GM12891 (cell line): Measurements from ENCODE around the gene HOXA9.

Experiments used
- POLR2AphosphoS5 ChIP-seq: IDR thresholded peaks from 2 replicates; pipeline ENCODE4 v1.6.1; 2011; ENCODE audit warnings: low read depth, low read length, control low read depth
- TAF1 ChIP-seq: IDR thresholded peaks from 2 replicates; pipeline ENCODE4 v1.6.1; 2011; ENCODE audit warnings: low read depth, low read length, control low read depth

DNA sequence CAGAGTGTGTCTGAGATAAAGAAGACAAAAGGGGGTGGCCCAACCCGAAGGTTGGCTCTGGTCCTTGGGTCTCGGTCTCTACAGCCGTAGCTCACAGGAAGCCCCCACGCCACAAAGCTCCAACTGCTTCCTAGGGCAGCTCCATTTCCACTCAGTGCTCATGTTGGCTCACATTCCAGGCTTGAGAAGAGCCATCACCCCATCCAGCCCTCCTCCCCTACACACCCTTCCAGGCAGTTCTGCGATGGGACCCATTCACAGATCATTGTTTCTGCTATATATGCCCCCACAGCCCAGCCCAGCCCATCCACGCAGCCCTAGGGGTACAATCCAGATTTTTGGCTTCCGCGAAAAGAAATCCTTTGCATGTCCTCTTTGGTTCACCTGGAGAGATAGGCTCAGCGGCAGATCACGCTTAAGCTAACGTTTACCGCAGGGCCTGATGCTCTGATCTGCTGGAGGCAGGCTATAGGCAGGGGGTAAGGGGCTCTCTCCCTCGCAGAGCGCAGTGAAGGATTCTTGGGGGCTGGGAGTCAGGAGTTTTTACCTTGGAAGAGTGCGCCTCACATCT lies 25.9 kb upstream of the HOXA9 start:
- TF ChIP-seq TAF1 (no peak), POLR2AphosphoS5 (no peak)
